GM21381 (cell line): ENCODE data around the gene CAND1.

ENCODE experiments used
- ATAC-seq: cut with Tn5 transposase; IDR thresholded peaks from one replicate; pipeline ENCODE4 v1.9.1; 2021; ENCODE audit warnings: mild to moderate bottlenecking, moderate library complexity; ENCODE audit not compliant: unreplicated experiment

Gene CAND1

GRCh38 chr12:67280088-67280487, 10.9 kb downstream of the CAND1 start:
- no peak for ATAC-seq

DNA sequence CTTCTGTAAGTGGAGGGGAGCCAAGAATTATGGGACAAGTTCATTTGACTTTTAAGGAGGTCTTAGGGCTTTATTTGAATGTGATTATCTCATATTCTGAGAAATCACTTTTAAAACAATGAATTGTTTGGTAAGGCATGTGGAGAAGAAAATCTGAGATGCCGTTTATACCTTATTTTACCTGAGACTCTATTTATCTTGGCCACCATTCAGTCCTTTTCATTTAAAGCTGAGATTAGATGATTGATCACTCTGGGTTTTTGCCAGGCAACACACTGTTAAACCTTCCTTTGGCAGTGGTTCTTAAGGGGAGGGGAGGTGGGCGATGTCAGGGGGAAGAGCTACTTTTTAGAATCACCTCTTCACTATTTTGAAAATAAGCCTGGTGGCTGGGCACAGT, 11.4 kb downstream of the CAND1 start:
- ATAC-seq = no peak

DNA sequence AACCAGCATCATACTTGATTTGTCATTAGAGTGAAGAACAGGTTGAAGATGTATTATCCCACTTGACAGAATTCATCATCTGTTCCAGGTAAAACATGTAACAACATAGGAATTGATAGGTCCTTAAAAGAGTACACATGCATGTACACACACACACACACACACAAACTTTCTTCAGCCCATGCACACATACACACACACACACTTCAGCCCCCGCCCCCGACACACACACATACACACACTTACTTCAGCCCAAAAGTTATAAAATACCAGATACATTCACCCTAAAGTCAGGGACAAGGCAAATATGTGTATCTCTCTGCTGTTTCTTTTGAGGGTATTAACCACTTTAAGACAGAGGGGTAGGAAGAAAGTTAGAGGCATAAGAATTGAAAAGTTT, 15.4 kb downstream of the CAND1 start:
- ATAC-seq = no peak

DNA sequence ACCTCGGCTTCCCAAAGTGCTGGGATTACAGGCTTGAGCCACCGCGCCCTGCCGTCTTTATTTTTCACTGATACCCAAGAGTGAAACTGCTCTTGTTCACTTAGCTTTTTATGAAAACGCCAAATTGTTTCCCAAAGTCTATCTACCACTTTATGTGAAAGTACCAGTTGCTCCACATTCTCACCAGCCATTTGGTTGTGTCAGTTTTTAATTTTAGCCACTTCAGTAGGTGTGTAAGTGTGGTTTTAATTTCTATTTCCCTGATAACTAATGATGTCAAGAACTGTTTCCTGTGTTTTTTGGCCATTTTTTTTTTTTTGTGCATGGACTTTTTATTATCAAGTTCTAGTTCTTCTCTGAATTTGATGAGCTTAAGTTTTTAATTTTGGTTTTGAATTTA, 17.1 kb downstream of the CAND1 start:
- ATAC-seq = no peak

DNA sequence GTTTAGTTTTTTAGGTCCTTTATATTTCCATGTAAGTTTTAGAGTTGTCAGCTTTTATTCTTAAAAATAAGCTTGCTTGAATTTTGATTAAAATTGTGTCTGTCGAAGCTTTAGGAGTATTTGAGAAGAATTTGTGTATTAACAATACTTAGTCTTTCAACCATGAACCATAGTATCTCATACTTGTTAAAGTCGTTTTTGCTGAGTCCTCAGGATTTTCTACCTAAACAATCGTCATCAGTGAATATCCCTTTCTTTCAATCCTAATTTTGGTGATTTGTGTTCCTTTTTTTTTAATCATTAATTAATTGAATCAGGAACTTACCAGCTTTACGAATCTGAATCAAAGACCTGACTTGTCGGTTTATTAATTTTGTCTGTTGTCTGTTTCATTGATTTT, 18.2 kb downstream of the CAND1 start:
- ATAC-seq = no peak

GRCh38 chr12:67288561-67288960, 19.4 kb downstream of the CAND1 start:
- ATAC-seq = no peak

DNA sequence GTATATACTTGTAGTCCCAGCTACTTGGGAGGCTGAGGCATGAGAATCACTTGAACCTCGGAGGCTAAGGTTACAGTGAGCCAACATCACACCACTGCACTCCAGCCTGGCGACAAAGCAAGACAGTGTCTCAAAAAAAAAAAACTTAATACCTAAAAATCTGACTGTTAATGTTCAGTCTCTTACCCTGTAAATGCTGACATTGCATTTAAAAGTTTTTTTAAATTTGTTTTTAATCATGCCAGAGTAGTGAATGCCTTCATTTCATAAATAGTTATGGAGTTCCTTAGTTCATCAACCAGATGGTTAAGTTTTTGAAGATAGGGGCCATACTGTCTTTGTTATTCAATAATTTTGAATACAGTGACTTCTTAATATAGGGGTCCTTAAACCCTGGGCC, 21.2 kb downstream of the CAND1 start:
- no peak for ATAC-seq

DNA sequence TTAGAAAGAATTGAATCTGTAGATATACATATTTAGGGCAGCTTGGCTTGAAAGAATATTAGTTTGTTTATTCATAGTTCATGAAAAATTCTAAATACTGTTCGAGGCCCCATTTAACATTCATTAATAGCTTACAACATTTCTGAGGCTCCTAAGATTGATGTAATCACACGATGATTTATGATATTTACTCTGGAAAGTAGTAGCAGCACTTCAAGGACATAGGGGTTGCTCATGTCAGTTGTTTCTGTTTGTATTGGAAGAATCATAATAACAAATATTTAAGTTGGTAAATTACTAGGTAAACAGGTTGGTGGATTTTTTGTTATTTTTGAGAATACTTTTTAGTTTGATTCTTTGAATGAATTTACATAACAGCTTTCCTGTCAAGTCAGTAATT, 30.4 kb downstream of the CAND1 start:
- no peak for ATAC-seq

- ATAC-seq = no peak
Observed at GRCh38 chr12:67299926-67300325, 30.8 kb downstream of the CAND1 start.

- no peak for ATAC-seq
Observed at GRCh38 chr12:67302162-67302561, 33.0 kb downstream of the CAND1 start.

DNA sequence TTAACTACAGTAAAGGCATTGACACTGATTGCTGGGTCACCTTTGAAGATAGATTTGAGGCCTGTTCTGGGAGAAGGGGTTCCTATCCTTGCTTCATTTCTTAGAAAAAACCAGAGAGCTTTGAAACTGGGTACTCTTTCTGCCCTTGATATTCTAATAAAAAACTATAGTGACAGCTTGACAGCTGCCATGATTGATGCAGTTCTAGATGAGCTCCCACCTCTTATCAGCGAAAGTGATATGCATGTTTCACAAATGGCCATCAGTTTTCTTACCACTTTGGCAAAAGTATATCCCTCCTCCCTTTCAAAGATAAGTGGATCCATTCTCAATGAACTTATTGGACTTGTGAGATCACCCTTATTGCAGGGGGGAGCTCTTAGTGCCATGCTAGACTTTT, 36.4 kb downstream of the CAND1 start:
- ATAC-seq = no peak

- no peak for ATAC-seq
Observed at GRCh38 chr12:67306712-67307111, 37.6 kb downstream of the CAND1 start.

GRCh38 chr12:67315661-67316060, 46.5 kb downstream of the CAND1 start:
- ATAC-seq = no peak

GRCh38 chr12:67318786-67319185, 49.6 kb downstream of the CAND1 start:
- ATAC-seq = no peak

GRCh38 chr12:67319936-67320335, 50.8 kb downstream of the CAND1 start:
- no peak for ATAC-seq

GRCh38 chr12:67320614-67321295, 51.6 kb downstream of the CAND1 start:
- ATAC-seq = no peak

GRCh38 chr12:67322580-67322979, 53.4 kb downstream of the CAND1 start:
- no peak for ATAC-seq

DNA sequence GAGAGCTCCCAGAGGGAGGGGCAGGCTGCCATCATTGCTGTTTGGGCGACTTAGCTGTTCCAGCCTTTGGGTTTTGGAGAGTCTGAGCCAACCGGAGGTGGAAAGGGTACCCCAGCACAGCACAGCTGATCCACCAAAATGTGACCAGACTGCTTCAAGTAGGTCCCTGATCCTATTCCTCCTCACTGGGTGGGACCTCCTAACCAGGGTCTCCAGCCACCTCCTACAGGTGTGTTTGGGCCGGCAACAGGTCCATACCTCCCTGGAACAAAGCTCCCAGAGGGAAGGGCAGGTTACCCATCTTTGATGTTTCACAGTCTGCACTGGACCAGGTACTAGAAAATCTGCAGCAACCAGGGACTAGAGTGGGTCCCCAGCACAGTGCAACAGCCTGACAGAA, 53.8 kb downstream of the CAND1 start:
- ATAC-seq = no peak

GRCh38 chr12:67326637-67327036, 57.5 kb downstream of the CAND1 start:
- no peak for ATAC-seq

- no peak for ATAC-seq
Observed at GRCh38 chr12:67327466-67327865, 58.3 kb downstream of the CAND1 start.

GRCh38 chr12:67331123-67331522, 62.0 kb downstream of the CAND1 start:
- no peak for ATAC-seq

DNA sequence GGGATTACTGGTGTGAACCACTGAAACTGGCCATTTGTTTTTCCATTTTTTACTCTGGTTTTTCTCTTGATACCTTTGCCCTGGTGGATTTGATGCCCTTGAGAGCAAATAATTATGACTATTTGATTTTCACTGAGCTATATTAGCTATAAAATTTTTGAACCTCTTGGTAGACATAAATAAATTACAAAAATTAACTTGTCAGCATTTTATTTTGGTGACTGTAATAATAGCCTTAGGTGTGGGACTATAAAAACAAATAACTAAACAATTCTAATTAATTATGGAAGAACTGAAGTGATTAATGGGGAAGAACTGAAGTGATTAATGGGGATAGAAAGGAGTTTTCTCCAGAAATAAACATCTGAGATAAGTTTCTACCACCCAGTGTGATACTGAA, 62.7 kb downstream of the CAND1 start:
- ATAC-seq = no peak

DNA sequence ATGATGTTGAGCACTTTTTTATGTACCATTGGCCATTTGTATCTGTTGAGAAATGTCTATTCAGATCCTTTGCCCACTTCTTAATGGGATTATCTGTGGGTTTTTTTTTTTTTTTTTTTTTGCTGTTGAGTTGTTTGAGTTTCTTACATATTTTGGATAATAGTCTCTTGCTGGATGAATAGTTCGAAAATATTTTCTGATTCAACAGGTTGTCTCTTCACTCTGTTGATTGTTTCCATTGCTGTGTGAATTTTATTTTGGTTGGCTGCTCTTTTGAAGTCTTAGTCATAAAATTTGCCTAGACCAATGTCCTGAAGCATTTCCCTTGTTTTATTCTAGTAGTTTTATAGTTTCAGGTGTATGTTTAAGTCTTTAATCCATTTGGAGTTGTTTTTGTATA, 64.5 kb downstream of the CAND1 start:
- no peak for ATAC-seq
